OCI-LY3 (cell line): ENCODE measurements around the gene MIB2.

ENCODE experiments used
- CTCF ChIP-seq: fragments of 200-600, 300-600 bp; sonication (generic); IDR thresholded peaks from 2 replicates; pipeline ENCODE4 v1.5.1; 2014; ENCODE audit warnings: antibody characterized with exemption, low read length, low read depth
- EZH2phosphoT487 ChIP-seq: fragments of 200-600 bp; shearing (Covaris generic); IDR thresholded peaks from 2 replicates; pipeline ENCODE4 v1.6.1; 2018; ENCODE audit warnings: antibody characterized with exemption, mixed run types, low read depth

GRCh38 chr1:1583347-1584010, 31.8 kb upstream of the MIB2 start:
- no peak for TF ChIP-seq CTCF
- no peak for TF ChIP-seq EZH2phosphoT487
